ENCODE measurements around the gene HPS3. TPM values are rescaled to one million over a fixed set of nuclear protein-coding genes. Genes with fewer than 3 reads are reported as not detected.
"Not testable (repeated sequence)": the region's sequence is repeated elsewhere in the genome, so short reads cannot be mapped to it uniquely, and the experiment has no call there.

Gene HPS3
- total RNA-seq, 4 donors from 2014 or later = 12.5 to 19.8 (median 17.6) TPM

- DNase-seq (ENCODE audit: low spot score) (no peak), ATAC-seq (ENCODE audit: low FRiP score) (no peak)
- no peak for TF ChIP-seq CTCF (IDR thresholded peaks at IDR 0.05)
Measured at GRCh38 chr3:149087208-149087607, 42.2 kb upstream of the HPS3 start.

GRCh38 chr3:149089395-149089794 lies 40.0 kb upstream of the HPS3 start:
- no peak for ATAC-seq (ENCODE audit: low FRiP score)
- no peak for DNase-seq (ENCODE audit: low spot score)
- TF ChIP-seq CTCF (IDR thresholded peaks at IDR 0.05) = no peak

GRCh38 chr3:149090461-149090860 lies 39.0 kb upstream of the HPS3 start:
- TF ChIP-seq CTCF (IDR thresholded peaks at IDR 0.05) = no peak
- no peak for ATAC-seq (ENCODE audit: low FRiP score)
- no peak for DNase-seq (ENCODE audit: low spot score)

GRCh38 chr3:149090907-149091306 lies 38.5 kb upstream of the HPS3 start:
- no peak for DNase-seq (ENCODE audit: low spot score)
- no peak for TF ChIP-seq CTCF (IDR thresholded peaks at IDR 0.05)
- ATAC-seq (ENCODE audit: low FRiP score) = no peak

GRCh38 chr3:149091983-149092382 lies 37.5 kb upstream of the HPS3 start:
- TF ChIP-seq CTCF (IDR thresholded peaks at IDR 0.05) = no peak
- DNase-seq (ENCODE audit: low spot score) (no peak), ATAC-seq (ENCODE audit: low FRiP score) (no peak)

- no peak for TF ChIP-seq CTCF (IDR thresholded peaks at IDR 0.05)
- ATAC-seq (ENCODE audit: low FRiP score) = no peak
- DNase-seq (ENCODE audit: low spot score) = no peak
Measured at GRCh38 chr3:149095487-149095886, 34.0 kb upstream of the HPS3 start.

GRCh38 chr3:149097987-149098386 lies 31.5 kb upstream of the HPS3 start:
- DNase-seq (ENCODE audit: low spot score); ATAC-seq (ENCODE audit: low FRiP score): not testable (repeated sequence)

GRCh38 chr3:149101154-149101553 lies 28.3 kb upstream of the HPS3 start:
- no peak for TF ChIP-seq CTCF (IDR thresholded peaks at IDR 0.05)
- DNase-seq (ENCODE audit: low spot score) = no peak
- no peak for ATAC-seq (ENCODE audit: low FRiP score)

Measured in omental fat pad (tissue), 4 donors.